Mammary epithelial cell (primary cell): Measurements from ENCODE around the gene APEX1.

Experiments used
- CTCF ChIP-seq, 2 donors: IDR thresholded peaks in 1 of 2; conservative IDR thresholded peaks in 1 of 2; 2 replicates each; pipeline ENCODE4 v1.5.1; 2011 to 2012; ENCODE audit warnings: inconsistent platforms in 2 of 2, low read length in 2 of 2, mild to moderate bottlenecking in 2 of 2, control low read depth in 1 of 2, low read depth in 1 of 2; ENCODE audit not compliant: insufficient read depth in 1 of 2; ENCODE audit errors: extremely low read depth in 1 of 2
- EZH2 ChIP-seq: IDR thresholded peaks from 2 replicates; pipeline ENCODE4 v1.6.1; 2012; ENCODE audit warnings: low read length, inconsistent platforms, borderline replicate concordance

DNA sequence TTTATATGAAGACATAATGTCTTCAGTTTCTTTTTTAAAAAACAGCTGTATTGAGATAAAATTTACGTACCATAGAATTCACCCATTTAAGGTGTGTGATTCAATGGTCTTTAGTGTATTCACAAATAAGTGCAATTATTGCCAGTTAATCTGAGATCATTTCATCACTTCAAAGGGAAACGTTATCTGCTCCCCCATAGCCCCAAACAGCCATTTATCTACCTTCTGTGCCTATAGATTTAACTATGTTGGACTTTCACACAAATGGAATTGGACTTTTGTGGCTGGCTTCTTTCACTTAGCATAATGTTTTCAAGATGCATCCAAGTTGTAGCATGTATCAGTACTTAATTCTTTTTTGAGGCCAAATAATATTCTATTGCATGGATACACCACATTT is 23.9 kb downstream of the APEX1 start:
- no peak for TF ChIP-seq CTCF (conservative IDR thresholded peaks at IDR 0.05 in 1 of 2, IDR thresholded peaks at IDR 0.05 in 1 of 2; ENCODE audit: extremely low read depth in 1 of 2, insufficient read depth in 1 of 2, low read depth in 1 of 2, low read length in 2 of 2)
- TF ChIP-seq EZH2: no peak
